8988T (cell line): ENCODE data around the gene PRDM16.

Source experiments
- DNase-seq: peaks from one replicate; pipeline ENCODE4 v3.0.0; 2011

The PRDM16 gene

DNA sequence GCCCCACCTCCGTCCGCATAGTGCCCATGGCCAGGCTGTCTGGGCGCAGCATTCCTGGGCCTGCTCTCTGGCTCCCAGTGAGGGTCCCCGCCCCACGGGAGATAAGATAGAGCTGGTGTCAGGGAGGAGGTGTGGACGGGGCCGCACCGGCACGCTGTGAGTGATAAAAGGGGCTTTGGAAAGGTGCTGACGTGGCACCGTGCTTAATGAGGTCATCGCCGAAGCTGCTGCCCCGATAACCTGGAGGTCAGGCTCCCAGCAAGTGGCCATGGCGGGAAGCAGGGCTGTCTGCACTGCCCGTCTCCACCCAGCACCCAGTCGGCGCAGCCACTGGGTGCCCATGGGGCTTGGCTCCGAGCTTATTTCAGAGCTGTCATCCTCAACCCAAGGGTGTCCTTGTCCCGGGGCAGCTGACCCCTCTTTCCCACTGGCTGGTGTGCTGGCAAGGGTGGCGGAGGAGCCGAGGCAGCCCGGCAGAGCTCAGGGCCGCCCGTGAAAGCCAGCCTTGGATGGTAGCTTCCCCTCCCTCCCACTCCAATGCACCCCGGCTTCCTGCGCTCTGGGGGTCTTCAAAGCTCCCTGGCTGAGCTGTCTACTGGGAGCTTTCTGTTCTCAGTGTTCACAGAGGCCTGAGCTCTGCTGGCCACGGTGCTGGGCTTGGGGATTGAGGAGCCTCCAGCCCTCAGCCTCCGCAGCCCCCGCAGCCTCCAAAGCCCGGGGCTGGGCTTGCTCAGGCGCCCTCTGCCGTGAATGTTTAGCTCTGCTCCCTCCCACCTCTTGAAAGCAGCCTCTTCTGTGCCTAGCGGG, 280.4 kb downstream of the PRDM16 start:
- DNase-seq, result peak; percentile 72

DNA sequence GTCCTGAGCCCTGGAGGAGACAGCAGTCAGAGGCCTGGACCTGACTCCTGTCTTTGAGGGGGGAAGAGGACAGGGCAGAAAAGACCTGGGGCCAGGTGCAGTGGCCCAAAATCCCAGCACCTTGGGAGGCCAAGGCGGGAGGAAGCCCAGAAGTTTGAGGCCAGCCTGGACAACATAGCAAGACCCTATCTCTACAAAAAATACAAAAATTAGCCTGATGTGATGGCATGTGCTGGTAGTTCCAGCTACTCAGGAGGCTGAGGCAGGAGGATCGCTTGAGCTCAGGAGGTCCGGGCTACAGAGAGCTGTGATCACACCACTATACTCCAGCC, 280.9 kb downstream of the PRDM16 start:
- no peak for DNase-seq

DNA sequence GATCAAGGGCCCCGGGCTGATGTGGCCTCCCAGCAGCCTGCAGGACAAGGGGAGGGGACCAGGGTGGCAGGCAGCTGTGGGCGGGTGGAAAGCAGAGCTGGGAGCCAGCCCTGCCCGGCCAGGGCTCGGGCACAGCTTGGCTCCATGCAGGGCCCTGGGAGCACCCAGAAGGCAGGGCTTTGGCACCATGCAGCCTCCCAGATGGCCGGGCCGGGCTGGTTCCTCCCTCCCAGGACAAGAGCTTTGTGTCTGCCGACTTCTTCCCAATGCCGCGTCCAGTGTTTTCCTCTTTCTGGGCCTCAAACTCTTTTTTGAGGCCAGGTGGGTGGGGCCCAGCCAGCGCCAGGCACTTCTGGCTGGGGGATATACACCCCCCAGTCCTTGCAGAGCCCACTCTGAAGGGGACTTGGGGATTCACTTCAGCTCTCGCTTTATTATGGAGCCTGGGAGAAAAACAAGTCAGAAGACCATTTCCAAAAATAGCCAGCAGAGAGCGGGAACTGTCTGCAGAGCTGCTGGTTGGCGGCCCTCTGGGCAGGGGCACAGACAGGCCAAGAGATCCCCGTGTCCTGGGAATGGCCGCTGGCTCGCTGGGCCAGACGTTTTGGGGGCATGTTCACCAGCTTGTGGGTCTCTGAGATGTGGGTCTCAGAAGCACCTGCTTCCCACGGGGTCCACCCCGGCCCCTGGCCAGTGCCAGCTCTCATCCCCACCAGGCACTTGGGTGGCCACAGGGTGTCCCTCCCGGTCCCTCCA, 281.7 kb downstream of the PRDM16 start:
- no peak for DNase-seq

DNA sequence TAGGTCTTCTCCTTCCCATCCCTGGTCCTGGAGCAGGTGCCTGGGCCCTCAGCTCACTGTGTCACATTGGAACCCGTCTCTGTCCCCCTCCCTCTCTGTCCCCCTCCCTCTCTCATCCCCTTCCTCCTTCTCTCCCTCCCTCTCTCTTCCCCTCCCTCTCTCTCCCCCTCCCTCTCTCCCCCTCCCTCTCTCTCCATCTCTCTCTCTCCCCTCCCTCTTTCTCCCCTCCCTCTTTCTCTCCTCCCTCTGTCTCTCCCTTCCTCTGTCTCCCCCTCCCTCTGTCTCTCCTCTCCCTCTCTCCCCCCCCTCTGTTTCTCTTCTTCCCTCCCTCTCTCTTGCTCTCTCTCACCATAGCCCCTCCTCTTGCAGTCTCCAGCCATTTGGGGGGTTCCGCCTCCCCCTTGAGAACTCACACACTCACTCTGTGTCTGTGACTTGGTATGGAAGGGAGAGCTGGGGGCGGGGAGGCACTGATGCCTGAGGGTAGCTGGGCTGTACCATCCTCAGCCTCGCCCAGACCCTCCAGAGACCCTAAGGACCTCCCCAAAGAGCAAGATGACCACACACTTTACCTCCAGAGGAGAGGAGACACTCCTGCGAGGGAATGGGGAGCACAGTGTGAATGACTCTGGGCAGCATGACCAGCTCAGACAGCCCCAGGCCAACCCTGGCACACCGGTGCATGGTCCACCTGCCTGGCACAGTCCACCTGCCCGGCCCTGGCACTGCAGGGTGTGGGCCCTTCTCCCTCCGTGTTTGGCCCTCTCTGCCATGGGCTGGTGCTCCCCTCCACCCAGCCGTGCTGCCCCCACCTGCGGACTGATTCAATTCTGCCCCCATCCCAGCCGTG, 282.7 kb downstream of the PRDM16 start:
- DNase-seq, result no peak

DNA sequence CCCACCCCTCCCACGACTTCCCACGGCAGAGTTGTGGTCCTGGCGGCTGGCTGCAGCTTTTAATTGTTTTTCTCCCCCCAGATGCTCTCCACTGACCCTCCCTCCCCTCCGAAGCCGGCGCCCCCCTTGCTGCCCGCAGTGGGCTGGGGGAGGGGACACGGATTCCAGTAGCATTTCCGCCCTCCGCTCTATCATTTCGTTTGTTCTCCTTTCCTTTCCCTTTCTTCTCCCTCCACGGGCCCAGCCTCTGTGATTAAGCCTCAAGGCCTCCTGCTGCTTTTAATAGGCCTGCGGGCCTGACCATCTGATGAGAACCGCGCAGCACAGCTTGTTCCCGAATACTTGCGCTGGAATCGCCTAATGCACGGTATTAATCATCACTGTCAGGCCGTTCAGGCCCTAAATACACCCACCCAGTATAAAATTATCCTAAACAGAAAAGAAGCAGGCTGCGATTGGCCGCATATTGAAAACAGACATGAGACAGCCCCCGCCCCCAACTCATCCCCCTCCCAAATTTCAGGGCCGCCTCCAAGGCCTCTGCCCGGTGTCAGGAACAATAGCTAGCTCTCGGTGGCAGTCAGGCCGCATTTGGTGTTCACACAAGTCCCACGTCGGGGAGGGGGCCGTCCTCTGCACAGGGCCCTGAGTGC, 283.4 kb downstream of the PRDM16 start:
- DNase-seq, result no peak

DNA sequence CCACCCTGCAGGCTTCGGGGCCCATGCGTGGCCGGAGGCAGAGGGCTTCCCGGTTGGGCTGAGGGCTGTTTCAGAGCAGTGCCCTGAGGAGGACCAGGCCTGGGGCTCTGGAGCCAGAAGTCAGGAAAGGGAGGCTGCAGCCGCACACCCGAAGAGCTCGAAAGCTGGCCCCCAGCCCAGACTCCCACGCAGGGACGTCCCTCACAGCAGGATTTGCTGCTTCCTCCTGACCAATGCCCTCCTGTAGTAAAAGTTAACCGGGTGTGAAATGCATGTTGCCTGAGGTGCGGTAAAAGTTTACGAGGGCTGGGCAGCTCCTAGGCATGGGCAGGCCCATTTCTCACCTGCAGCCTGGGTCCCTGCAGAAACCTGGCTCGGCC, 283.9 kb downstream of the PRDM16 start:
- no peak for DNase-seq

DNA sequence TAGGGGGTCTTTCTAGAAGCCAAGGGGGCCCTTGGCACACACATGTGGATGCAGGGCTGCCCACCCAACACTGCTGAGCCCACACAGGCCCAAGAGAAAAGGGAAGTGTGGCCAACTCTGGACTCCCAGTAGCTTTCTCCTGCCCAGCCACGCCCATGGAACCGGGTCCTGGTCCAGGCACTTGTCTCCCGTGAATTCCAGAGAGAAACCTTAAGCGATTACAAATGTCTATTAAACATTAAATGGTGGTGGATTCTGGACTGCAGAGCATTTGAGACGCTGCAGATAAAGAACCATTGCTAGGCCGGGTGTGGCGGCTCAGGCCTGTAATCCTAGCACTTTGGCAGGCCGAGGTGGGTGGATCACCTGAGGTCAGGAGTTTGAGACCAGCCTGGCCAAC, 284.9 kb downstream of the PRDM16 start:
- no peak for DNase-seq

DNA sequence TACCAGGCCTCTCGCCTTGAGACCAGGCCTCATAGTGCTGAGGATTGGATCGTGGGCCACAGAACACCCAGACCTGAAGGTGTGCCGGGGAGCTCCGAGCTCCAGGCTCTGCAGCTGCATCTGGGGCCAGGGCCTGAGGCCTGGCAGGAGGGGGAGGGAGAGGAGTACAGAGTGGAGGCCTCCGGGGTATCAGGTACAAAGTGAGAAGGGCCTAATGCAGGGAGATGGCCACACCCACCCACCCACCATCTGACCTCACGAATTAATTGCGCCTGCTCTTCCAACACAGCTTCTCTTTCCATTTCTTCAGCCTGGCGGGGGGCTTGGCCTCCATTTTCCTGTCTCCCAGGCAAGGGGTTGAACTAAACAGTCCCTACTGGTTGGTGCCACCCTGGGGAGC, 286.1 kb downstream of the PRDM16 start:
- no peak for DNase-seq

DNA sequence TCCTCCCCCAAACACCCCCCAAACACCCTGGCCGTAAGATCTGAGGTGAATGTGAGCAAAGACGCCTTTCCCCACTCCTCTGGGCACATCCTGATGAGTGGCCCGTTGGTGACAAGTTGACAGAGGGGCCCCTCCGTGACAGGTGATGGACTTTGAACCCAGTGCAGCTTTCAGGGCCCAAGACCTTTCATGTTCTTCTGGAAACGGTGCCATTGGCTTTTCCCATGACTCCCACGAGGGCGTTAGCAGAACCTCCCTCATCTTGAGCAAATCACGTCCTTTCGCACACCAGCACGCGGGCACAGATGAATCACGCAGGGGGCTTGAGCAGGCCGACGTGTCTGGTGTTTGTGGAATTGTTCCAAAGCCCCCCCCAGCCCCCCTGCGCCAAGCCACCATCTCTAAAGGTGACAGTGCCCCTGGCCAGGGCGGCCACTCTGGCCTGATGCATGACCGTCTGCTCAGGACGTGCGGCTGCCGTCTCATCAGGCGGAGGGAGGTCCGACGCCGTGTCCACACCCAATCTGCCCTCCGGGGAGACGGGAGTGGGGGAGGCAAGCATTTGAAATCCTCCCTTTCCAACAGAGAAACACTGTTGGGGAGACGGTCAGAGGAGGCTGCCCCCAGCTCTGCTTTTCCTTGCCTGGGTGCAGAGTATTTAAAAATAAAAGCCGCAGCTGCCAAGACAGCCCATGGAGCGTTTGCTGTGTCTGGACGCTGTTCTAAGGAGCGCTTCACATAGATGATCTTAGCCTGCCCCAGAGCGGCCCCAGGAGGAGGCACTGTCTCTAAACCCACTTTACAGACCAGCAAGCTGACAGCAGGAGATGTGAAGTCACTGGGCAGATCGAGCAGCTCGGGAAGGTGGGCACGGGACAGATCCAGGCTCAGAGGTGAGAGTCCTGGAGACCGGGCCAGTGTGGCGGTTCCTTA, 287.2 kb downstream of the PRDM16 start:
- no peak for DNase-seq

DNA sequence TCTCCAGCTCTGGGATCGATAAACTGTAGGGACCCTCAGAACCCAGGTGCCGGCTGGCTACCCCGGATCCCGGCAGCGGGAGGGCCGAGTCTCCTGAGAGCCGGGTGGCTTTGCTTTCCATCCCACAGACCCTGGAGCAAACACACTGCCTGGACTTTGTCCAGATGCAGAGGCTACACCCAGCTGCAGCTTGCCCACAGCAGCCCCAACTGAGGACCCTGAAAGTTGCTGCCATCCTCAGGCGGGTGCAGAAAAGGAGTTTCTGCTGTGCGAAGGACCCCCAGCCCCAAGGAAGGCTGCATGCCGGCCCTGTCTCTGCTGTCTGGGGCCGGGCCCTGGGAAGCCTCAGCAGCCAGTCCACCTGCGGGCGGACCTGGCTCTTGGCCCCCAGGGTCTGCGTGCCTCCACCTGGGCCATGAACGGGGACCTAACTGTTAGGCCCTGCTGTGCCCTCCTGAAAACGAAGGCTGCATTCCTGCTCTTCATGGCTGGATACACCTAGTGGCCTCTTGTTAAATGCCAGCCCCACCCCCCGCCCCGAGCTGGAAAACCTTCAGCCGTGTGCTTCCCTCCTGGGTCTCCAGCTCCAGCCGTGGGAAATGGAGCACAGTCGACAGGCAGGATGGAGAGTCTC, 287.9 kb downstream of the PRDM16 start:
- DNase-seq, result no peak

DNA sequence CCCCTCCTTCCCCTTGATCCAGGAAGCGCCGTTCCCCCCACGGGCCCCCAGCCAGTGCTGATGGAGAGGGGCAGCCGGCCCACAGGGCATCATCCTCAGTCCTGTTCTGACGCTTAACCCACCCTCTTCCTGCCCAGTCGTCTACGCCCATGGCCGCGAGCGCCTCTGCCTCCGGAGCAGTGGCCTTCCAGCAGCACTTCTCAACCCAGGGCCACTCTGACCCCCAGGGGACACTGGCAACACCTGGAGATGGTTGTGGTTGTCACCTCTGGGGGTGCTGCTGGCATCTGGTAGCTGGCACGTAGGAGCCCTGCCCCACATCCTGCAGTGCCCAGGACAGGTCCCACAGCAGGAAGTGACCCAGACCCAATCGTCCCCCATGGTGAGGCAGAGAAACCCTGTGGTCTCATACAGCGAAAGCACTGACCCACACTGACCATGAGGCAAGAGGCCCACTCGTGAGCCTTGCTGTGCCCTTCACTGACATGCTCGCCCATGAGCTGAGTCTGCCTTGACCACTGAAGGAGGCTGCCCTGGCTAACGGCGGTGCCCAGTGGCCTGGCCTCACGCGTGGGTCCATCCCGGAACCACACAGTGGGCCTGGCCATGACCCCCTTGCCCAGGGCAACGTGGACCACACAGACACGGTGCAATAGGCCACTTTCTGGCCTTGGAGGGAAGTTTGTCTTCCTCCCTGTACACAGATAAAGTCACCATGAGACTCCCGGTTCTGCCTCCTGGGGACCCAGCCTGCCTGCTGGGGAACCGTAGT, 288.7 kb downstream of the PRDM16 start:
- DNase-seq, result no peak

DNA sequence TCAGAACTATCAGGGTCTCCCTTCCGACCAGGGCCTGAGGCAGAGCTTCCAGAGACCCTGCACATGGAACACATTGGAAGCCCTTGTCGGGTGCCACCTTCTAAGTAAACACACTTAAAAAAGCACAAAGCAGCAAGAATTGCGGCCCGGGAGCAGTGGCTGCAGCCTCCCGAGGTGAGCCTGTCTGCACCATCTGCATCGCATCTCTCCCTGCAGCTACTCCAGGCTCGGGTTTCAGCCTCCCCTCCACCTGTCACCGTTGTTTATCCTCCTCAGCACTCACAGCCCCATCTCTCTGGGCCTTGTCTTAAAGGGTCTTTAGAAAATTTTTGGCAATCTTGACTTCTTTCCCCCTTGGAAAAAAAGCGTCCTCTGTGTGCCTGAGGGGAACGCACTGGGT, 290.3 kb downstream of the PRDM16 start:
- DNase-seq, result no peak

DNA sequence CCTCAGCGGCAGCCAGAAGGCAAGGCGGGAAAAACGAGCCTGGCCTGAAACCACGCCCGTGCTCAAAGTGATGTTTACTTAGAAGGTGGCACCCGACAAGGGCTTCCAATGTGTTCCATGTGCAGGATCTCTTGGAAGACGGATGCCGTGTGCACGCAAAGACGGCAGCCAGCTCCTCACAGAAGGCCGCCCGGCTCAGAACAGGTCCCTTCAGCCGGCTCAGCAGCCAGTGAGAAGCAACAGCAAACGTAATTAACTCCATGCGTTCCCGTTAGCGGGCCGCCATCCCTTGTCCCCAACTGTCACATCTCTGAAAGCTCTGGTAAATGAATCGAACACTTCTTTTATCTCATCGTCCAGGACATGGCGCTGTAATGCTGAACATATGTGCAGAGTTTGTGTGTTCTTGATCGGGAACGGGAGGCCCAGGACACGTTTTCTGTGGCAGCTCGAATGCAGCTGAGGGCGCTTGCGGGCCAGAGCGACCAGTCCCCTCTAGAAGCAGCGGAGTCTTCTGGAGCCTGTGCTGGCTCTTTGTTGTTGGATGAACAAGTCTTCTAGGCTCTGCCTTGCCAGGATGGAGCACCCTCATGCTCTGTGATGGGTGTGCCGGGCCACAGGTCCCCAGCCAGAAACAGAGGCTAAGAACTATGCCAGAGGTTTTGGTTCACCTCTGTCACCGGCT, 290.9 kb downstream of the PRDM16 start:
- DNase-seq, result no peak

DNA sequence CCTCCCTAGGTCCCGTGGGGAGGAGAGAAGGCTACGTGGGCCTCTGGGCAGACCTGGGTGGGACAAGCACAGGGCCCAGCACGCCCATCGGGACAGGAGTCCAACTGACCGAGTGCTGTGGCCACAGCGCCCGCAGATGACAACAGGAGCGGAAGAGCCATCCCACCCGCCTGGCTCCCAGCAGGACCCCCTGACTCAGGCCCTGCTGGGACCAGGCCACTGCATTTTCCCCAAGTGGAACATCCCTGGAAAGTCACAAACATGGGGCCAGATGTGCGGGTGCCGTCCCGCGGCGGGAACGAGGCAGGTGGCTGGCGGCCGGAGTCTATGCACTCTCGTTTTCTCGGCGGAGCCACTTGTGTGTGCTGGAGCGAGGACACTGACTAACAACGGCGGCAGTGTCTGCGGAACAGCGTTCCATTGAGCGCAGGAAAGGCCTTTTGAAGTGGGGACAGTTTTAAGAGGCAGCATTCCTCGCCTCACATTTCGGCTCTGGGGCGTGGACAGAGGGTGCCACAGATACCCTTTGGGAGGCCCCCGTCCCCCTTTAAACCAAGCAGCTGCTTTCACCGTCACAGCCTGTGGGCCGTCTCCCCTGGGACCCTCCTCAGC, 291.7 kb downstream of the PRDM16 start:
- DNase-seq, result no peak

DNA sequence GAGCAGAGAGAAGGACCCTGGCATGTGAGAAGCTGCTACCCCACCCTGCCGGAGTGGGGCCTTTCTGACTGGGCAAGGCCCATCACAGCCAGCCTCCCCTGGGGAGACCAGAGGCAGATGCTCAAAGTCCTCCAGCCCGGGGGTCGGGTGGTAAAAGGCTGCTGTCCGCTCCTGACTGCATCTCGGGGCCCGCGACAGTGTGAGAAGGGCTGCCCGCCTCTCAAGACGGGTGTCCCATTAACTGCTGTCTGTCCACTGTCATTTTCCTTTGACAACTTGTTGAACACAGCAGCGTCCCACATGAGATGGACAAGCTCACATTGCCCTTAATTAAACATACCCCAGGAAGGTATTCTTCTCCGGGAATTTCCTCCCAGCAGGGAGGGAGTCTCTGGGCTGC, 294.0 kb downstream of the PRDM16 start:
- no peak for DNase-seq

DNA sequence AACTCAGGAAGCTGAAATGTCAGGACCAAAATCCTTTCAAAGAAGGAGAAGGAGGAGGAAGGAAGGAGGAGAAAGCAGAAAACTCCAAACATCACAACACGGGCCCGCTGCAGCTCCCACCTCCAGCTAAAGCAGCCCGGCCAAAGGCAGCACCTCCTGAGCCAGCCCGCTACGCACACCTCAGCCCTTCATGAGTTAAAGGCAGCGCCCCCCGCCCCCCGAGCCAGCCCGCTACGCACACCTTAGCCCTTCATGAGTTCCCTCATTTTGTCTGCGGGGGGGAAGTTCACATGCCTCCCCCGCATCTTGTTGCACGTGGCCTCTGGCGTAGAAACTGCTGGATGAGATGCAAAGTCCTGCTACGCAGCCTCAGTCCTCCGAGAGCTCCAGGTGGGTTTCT, 294.8 kb downstream of the PRDM16 start:
- DNase-seq, result no peak

DNA sequence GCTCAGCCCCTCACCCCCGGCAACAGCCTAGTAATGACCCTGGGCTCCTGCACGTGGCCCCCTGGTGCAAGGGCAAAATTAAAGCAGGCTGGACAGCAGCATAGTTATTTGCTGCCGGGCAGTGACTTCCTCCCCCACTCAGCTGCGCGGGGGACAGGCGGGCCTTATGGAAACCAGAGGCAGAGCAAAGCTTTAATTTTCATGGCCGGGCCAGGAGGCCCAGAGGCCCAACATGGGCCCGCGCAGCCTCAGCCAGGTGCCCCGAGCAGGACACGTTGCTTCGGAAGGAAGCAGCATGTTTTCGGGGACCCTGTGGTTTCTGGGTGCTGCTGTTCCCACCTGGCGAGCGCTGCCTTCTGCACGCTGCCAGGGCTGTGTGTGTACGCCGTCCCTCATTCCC, 295.5 kb downstream of the PRDM16 start:
- no peak for DNase-seq

DNA sequence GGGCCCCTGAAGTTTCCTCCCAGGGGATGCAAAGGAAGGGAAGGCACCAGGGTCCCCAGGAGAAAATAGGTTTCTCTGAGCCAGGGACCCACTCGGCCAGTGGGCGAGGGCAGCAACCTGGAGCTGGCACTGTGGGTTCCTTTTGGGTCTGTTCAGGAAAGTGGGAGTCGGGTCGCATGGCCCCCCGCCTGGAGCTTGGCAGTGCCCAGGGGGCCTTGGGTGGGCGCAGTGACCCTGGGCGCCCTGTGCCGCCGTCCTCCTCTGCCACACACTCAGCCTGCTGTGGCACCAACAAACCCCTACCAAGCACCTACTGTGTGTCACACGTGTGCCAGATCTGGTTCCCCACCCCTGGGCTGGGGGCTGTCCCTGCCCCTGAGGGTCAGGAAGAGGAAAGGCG, 296.0 kb downstream of the PRDM16 start:
- no peak for DNase-seq

DNA sequence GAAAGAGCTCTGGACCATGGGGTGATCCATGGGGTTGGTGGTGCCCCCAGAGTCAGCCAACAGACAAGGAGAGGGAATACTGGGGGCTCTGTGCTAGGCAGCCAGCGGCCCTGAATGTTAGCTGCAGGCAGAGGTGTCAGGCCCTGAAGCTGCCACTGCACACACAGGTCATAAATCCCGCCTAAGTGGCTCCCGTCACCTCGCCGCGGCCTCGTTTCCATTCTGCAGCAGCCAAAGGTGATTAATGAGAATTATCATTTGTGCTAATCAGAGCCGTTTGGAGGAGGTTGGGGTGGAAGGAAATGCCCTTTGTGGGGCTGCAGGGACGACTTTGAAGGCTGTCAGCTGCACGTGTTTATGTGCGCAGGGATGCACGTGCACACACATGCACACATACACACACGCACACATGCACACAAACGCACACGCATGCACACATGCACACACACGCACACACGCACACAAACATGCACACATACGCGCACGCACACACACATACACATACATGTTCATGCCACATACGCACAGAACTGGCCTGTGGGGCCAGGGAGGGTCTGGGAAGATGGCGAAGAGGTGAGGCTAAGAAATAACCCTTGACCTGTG, 296.6 kb downstream of the PRDM16 start:
- no peak for DNase-seq
